Loucy (cell line): ENCODE measurements around the gene LPIN1.

Experiments used
- CTCF ChIP-seq: fragments of 200-600 bp; sonication (generic); conservative IDR thresholded peaks from 2 replicates; pipeline ENCODE4 v1.5.1; 2014; ENCODE audit warnings: mild to moderate bottlenecking, antibody characterized with exemption, low read length
- EZH2phosphoT487 ChIP-seq: fragments of 200-600 bp; IDR thresholded peaks from 2 replicates; pipeline ENCODE4 v1.6.1; 2018; ENCODE audit warnings: antibody characterized with exemption, mild to moderate bottlenecking, moderate library complexity, borderline replicate concordance

GRCh38 chr2:11726384-11726783 lies 20.0 kb upstream of the LPIN1 start:
- TF ChIP-seq CTCF (no peak), EZH2phosphoT487 (no peak)
